ENCODE data around the gene TMEM161B. TPM values are rescaled to one million over a fixed set of nuclear protein-coding genes. Genes with fewer than 3 reads are reported as not detected.

The TMEM161B gene
- total and polyA plus RNA-seq, 4 experiments from 2014 or later = 12.5 to 33.7 (median 22.7) TPM

DNA sequence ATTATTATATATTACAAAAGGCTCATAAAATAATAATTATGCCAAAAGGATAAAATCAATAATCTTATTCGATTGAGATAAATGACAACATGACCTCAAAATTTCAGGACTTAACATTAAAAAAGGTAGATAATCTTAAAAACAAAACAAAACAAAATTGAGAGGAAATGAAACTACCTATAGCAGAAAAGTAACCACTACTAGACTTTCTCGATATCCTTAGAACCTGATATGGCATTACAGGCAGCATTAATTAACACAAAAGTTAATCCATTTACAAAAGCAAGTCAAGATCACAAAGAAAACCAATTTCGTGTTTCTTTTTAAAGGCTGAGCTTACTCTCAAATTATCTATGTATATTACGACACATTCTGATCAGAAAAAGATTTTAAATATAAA lies 29.9 kb downstream of the TMEM161B start:
- Histone ChIP-seq H3K27me3 (ENCODE audit: insufficient read depth, low read length) (no peaks in the 10 kb centered on the region), H3K27ac (ENCODE audit: low read depth, low read length) (no peak overlapping the region), H3K4me3 (ENCODE audit: low read length in 2 of 2) (no peak overlapping the region), H3K9me3 (ENCODE audit: control insufficient read depth in 1 of 2, low read length in 2 of 2) (no peaks in the 10 kb centered on the region), H3K4me1 (ENCODE audit: insufficient read depth, low read length) (no peaks in the 10 kb centered on the region), H3K36me3 (ENCODE audit: insufficient read depth, low read length) (peaks cover 13% of the 10 kb centered on the region)
- H3K4me1 Mint-ChIP-seq = peaks cover 13 to 19% (median 18%) of the 10 kb centered on the region in 4 donors
- intact Hi-C loops (cut with micrococcal nuclease) = no loop called here
- no peak for DNase-seq
- H3K9me3 Mint-ChIP-seq = peaks cover 0 to 2% (median 0%) of the 10 kb centered on the region in 8 donors
- peaks cover 30% of the 10 kb centered on the region in 2 donors for H3K36me3 Mint-ChIP-seq
- no peaks in the 10 kb centered on the region for H3K27me3 Mint-ChIP-seq
- no peak overlapping the region for H3K4me3 Mint-ChIP-seq
- CTCF ChIA-PET (ENCODE audit: partially characterized antibody) = no interaction called here
- H3K27ac Mint-ChIP-seq = no peak overlapping the region
- POLR2A ChIA-PET (ENCODE audit: partially characterized antibody) = no interaction called here

DNA sequence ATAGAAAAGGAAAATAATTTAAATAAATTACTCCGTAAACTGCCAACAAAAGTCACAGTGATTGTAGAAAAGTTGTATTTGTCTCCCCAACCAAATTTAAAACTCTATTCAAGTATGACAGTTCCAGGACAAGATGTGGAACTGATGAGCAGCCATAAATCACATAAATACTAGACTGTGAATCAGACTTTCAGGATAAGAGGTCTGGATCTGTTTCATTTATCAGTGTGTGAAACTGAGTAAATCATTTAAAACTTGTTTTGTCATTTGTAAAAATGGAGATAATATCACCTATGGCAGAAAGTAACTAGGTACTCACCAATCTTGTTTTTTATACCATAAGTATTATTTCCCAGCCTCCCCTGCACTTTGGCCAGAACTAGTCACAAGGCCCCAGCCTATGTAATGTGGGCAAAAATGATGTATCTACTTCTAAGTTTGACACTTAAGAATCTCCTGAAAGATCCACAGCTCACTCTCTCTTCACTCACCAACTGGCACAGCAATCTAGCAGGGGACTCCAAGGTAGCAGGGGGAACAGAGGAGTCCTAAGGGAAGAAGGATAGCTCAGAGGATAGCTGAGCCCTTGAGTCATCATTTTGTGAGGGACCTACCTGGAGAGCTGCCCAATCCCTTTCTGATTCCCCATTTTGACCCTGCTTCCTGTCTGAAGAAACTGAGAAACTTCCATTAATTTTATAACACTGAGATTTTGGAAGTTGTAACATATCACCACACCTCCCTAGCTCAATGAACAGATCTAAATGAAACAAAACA lies 31.6 kb downstream of the TMEM161B start:
- Mint-ChIP-seq H3K27me3 (no peaks in the 10 kb centered on the region), H3K4me1 (peaks cover 6 to 10% (median 7%) of the 10 kb centered on the region in 4 donors), H3K27ac (no peak overlapping the region), H3K4me3 (no peak overlapping the region), H3K36me3 (peaks cover 40 to 41% of the 10 kb centered on the region in 2 donors), H3K9me3 (peaks cover 0 to 2% (median 0%) of the 10 kb centered on the region in 8 donors)
- no peak overlapping the region for H3K4me3 ChIP-seq (ENCODE audit: low read length in 2 of 2)
- H3K27ac ChIP-seq (ENCODE audit: low read depth, low read length) = no peak overlapping the region
- H3K27me3 ChIP-seq (ENCODE audit: insufficient read depth, low read length) = no peaks in the 10 kb centered on the region
- no peaks in the 10 kb centered on the region for H3K4me1 ChIP-seq (ENCODE audit: insufficient read depth, low read length)
- CTCF ChIA-PET (ENCODE audit: partially characterized antibody) = interaction anchor here (1.7 kb wide), 1 partner anchor 12 kb away, joined by 4 read pairs; no protein-coding TSS in a partner anchor
- POLR2A ChIA-PET (ENCODE audit: partially characterized antibody) = no interaction called here
- intact Hi-C loops (cut with micrococcal nuclease) = no loop called here
- H3K9me3 ChIP-seq (ENCODE audit: control insufficient read depth in 1 of 2, low read length in 2 of 2) = no peaks in the 10 kb centered on the region
- DNase-seq = no peak
- H3K36me3 ChIP-seq (ENCODE audit: insufficient read depth, low read length) = peaks cover 13% of the 10 kb centered on the region

DNA sequence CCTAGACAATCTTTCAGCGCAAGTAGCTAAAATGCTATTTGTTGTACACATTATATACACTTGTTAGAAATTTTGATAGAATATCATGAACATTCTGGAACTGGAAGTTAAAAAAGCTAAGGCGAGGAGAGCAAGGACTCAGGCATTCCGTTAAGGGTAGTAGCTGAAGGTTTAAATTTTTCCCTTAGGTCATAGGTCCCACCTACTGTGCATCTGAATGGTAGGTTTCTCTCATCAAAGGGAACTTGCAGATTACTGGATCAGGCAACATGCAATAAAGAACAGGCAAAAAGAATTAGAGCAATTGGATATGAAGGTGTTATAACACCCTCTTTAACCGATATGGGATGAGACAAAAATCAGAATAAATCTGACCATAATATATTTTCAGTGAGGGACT lies 32.8 kb downstream of the TMEM161B start:
- intact Hi-C loops (cut with micrococcal nuclease) = no loop called here
- Mint-ChIP-seq H3K27me3 (no peaks in the 10 kb centered on the region), H3K36me3 (peaks cover 40 to 48% of the 10 kb centered on the region in 2 donors), H3K4me1 (peaks cover 0 to 5% (median under 1%) of the 10 kb centered on the region in 4 donors), H3K4me3 (no peak overlapping the region), H3K27ac (peak overlapping the region in 2 of 7 donors; percentile 7 to 12), H3K9me3 (no peaks in the 10 kb centered on the region)
- ChIA-PET CTCF (ENCODE audit: partially characterized antibody) (no interaction called here), POLR2A (ENCODE audit: partially characterized antibody) (no interaction called here)
- Histone ChIP-seq H3K27me3 (ENCODE audit: insufficient read depth, low read length) (no peaks in the 10 kb centered on the region), H3K27ac (ENCODE audit: low read depth, low read length) (no peak overlapping the region), H3K9me3 (ENCODE audit: control insufficient read depth in 1 of 2, low read length in 2 of 2) (no peaks in the 10 kb centered on the region), H3K36me3 (ENCODE audit: insufficient read depth, low read length) (peaks cover 13% of the 10 kb centered on the region), H3K4me1 (ENCODE audit: insufficient read depth, low read length) (no peaks in the 10 kb centered on the region), H3K4me3 (ENCODE audit: low read length in 2 of 2) (no peak overlapping the region)
- no peak for DNase-seq

DNA sequence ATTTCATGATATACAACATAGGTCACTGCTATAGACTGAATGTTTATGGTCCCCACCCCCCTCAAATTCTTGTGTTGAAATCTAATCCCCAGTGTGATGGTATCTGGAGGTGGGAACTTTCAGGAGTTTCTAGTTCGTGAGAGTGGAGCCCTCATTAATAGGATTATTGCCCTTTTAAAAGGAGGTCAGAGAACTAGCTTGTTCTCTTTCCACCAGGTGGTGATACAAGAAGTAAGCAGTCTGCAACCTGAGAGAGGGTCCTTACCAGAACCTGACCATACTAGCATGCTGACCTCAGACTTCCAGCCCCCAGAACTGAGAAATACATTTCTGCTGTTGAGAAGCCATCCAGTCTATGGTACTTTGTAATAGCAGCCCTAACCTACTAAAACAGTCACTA lies 33.3 kb downstream of the TMEM161B start:
- Mint-ChIP-seq H3K27me3 (no peaks in the 10 kb centered on the region), H3K27ac (no peak overlapping the region), H3K4me3 (no peak overlapping the region), H3K9me3 (no peaks in the 10 kb centered on the region), H3K36me3 (peaks cover 44 to 51% of the 10 kb centered on the region in 2 donors), H3K4me1 (peaks cover 0 to 5% (median under 1%) of the 10 kb centered on the region in 4 donors)
- Histone ChIP-seq H3K27ac (ENCODE audit: low read depth, low read length) (no peak overlapping the region), H3K27me3 (ENCODE audit: insufficient read depth, low read length) (no peaks in the 10 kb centered on the region), H3K4me1 (ENCODE audit: insufficient read depth, low read length) (no peaks in the 10 kb centered on the region), H3K4me3 (ENCODE audit: low read length in 2 of 2) (no peak overlapping the region), H3K9me3 (ENCODE audit: control insufficient read depth in 1 of 2, low read length in 2 of 2) (no peaks in the 10 kb centered on the region), H3K36me3 (ENCODE audit: insufficient read depth, low read length) (peaks cover 13% of the 10 kb centered on the region)
- intact Hi-C loops (cut with micrococcal nuclease) = no loop called here
- POLR2A ChIA-PET (ENCODE audit: partially characterized antibody) = no interaction called here
- no peak for DNase-seq
- CTCF ChIA-PET (ENCODE audit: partially characterized antibody) = no interaction called here

DNA sequence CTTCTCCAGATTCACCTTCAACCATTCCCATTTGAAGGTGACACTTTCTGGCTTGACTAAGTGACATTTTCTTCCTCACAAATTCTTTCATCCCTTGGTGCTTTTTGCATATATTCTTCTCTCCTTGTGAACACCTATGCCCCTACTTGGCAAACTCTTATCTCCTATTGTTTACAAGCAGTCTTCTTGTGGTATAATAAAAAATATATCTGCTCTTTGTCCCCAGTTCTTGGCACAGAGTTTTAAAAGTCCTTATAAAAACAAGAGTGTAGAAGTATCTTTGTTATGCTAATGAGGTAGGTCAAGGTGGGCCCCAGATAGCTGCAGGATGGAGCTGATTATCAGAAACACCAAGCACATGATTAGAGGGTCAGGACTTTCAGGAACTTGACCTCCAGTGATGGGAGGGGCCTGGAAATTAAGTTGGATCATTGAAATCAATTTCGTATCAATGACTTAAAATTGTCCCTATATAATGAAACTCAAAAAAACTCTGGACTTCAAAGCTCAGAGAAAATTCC lies 38.0 kb downstream of the TMEM161B start:
- no peak for DNase-seq
- Mint-ChIP-seq H3K4me3 (no peak overlapping the region), H3K4me1 (peaks cover 0 to 5% (median 4%) of the 10 kb centered on the region in 4 donors), H3K36me3 (peaks cover 42 to 52% of the 10 kb centered on the region in 2 donors), H3K9me3 (no peaks in the 10 kb centered on the region), H3K27ac (peak overlapping the region in 1 of 7 donors; percentile 17), H3K27me3 (no peaks in the 10 kb centered on the region)
- CTCF ChIA-PET (ENCODE audit: partially characterized antibody) = no interaction called here
- H3K27me3 ChIP-seq (ENCODE audit: insufficient read depth, low read length) = no peaks in the 10 kb centered on the region
- intact Hi-C loops (cut with micrococcal nuclease) = no loop called here
- no peaks in the 10 kb centered on the region for H3K9me3 ChIP-seq (ENCODE audit: control insufficient read depth in 1 of 2, low read length in 2 of 2)
- H3K36me3 ChIP-seq (ENCODE audit: insufficient read depth, low read length) = peaks cover 3% of the 10 kb centered on the region
- H3K4me3 ChIP-seq (ENCODE audit: low read length in 2 of 2) = no peak overlapping the region
- POLR2A ChIA-PET (ENCODE audit: partially characterized antibody) = no interaction called here
- no peaks in the 10 kb centered on the region for H3K4me1 ChIP-seq (ENCODE audit: insufficient read depth, low read length)
- H3K27ac ChIP-seq (ENCODE audit: low read depth, low read length) = no peak overlapping the region

DNA sequence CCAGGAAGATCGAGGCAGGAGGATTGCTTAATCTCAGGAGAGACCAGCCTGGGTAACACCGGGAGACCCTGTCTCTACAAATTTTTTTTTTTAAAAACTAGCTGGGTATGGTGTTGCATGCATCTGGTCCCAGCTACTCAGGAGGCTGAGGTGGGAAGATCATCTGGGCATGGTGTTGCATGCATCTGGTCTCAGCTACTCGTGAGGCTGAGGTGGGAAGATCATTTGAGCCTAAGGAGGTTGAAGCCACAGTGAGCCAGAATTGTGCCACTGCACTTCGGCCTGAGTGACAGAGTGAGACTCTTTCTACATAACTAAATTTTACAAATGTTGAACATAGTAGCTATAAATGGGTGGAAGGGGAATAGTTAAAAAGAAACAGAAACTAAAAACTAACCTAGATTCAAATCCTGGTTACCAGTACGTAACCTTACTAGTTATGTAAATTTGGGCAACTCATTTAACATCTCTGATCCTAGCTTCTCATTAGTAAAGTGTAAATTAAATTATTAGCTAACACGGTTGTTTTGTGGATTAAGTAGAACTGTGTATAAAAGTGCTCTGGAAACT lies 41.7 kb downstream of the TMEM161B start:
- no peaks in the 10 kb centered on the region for H3K9me3 Mint-ChIP-seq
- H3K4me1 Mint-ChIP-seq = peaks cover 0 to 6% (median 5%) of the 10 kb centered on the region in 4 donors
- CTCF ChIA-PET (ENCODE audit: partially characterized antibody) = no interaction called here
- H3K27ac Mint-ChIP-seq = peak overlapping the region; percentile 44 to 59 (median 45)
- DNase-seq = no peak
- H3K27me3 Mint-ChIP-seq = no peaks in the 10 kb centered on the region
- no peaks in the 10 kb centered on the region for H3K9me3 ChIP-seq (ENCODE audit: control insufficient read depth in 1 of 2, low read length in 2 of 2)
- peaks cover 6% of the 10 kb centered on the region for H3K36me3 ChIP-seq (ENCODE audit: insufficient read depth, low read length)
- no peaks in the 10 kb centered on the region for H3K27me3 ChIP-seq (ENCODE audit: insufficient read depth, low read length)
- H3K36me3 Mint-ChIP-seq = peaks cover 24 to 45% of the 10 kb centered on the region in 2 donors
- POLR2A ChIA-PET (ENCODE audit: partially characterized antibody) = no interaction called here
- H3K4me3 ChIP-seq (ENCODE audit: low read length in 2 of 2) = no peak overlapping the region
- H3K27ac ChIP-seq (ENCODE audit: low read depth, low read length) = no peak overlapping the region
- no peaks in the 10 kb centered on the region for H3K4me1 ChIP-seq (ENCODE audit: insufficient read depth, low read length)
- no peak overlapping the region for H3K4me3 Mint-ChIP-seq
- intact Hi-C loops (cut with micrococcal nuclease) = no loop called here

DNA sequence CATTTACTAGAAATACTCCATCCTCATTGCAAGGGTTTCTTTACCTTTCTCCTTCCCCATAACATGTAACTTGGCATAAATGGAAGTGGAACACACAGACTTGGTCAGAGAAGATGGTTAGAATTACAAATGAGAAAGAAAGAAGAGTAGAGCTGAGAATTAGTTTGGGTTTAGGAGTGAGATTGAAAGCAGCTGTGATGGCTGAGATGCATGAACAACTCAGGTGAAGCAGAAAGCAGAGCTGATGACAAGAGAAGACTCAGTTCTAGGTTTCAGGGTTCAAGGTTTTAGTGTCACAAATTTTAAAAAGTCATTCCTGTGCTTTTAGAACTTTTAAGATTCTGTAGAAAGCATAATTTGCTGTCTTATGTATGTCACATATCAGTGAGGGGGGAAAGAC lies 54.0 kb downstream of the TMEM161B start:
- Mint-ChIP-seq H3K4me1 (peaks cover 0 to 3% (median 1%) of the 10 kb centered on the region in 4 donors), H3K36me3 (peaks cover 63 to 78% of the 10 kb centered on the region in 2 donors), H3K27ac (peak overlapping the region in 2 of 7 donors; percentile 0 to 25), H3K27me3 (no peaks in the 10 kb centered on the region), H3K9me3 (no peaks in the 10 kb centered on the region), H3K4me3 (no peak overlapping the region)
- Histone ChIP-seq H3K4me3 (ENCODE audit: low read length in 2 of 2) (no peak overlapping the region), H3K4me1 (ENCODE audit: insufficient read depth, low read length) (no peaks in the 10 kb centered on the region), H3K27ac (ENCODE audit: low read depth, low read length) (no peak overlapping the region), H3K36me3 (ENCODE audit: insufficient read depth, low read length) (no peaks in the 10 kb centered on the region), H3K9me3 (ENCODE audit: control insufficient read depth in 1 of 2, low read length in 2 of 2) (no peaks in the 10 kb centered on the region), H3K27me3 (ENCODE audit: insufficient read depth, low read length) (no peaks in the 10 kb centered on the region)
- CTCF ChIA-PET (ENCODE audit: partially characterized antibody) = no interaction called here
- POLR2A ChIA-PET (ENCODE audit: partially characterized antibody) = no interaction called here
- no peak for DNase-seq
- intact Hi-C loops (cut with micrococcal nuclease) = no loop called here

Data from CD4-positive, alpha-beta memory T cell (primary cell).